Right cardiac atrium (tissue), 5 donors: ENCODE data around the gene GOLGA7B. TPM values are rescaled to one million over a fixed set of nuclear protein-coding genes. Genes with fewer than 3 reads are reported as not detected.

Experiments used
- ATAC-seq, 2 donors: fragments of 200-7000 bp; cut with Tn5 transposase; one replicate each; pipeline versions ENCODE4 v1.8.0 to v1.9.1; 2020; ENCODE audit warnings: moderate library complexity in 2 of 2, mild to moderate bottlenecking in 1 of 2
- DNase-seq, 3 donors: peaks; one replicate each; pipeline ENCODE4 v3.0.0-alpha.2; 2020
- H3K27ac ChIP-seq: one replicate; pipeline ENCODE4 v1.5.1; 2013; ENCODE audit warnings: mild to moderate bottlenecking, low read length, control low read depth, moderate library complexity
- H3K27me3 ChIP-seq: one replicate; pipeline ENCODE4 v1.6.1; 2013; ENCODE audit not compliant: control insufficient read depth, insufficient read depth
- H3K4me1 ChIP-seq: one replicate; pipeline ENCODE4 v1.6.1; 2013; ENCODE audit warnings: low read length; ENCODE audit not compliant: control insufficient read depth, insufficient read depth
- H3K4me3 ChIP-seq: one replicate; pipeline ENCODE4 v1.5.1; 2013; ENCODE audit warnings: low read length, control low read depth
- H3K9me3 ChIP-seq: one replicate; pipeline ENCODE4 v1.6.1; 2013; ENCODE audit warnings: low read length; ENCODE audit not compliant: control insufficient read depth
- WGBS: extraction: QIAGEN DNeasy Blood & Tissue Kit; methylation state at CpG from one replicate; pipeline ENCODE4 v1.1.7; 2013; 5-methylcytosine and 5-hydroxymethylcytosine counted together
- intact Hi-C, 4 donors: fragments of 100-400 bp; cut with DNase I; formaldehyde crosslinking; loops; one replicate each; pipeline versions ENCODE4 v1.11.0 to v1.14.0; 2022 to 2023
- polyA plus RNA-seq: library from polyadenylated mRNA; stranded (reverse); fragments of 200-250 nt; gene quantifications from one replicate; pipeline ENCODE4 v1.2.3, GENCODE V29; 2013
- total RNA-seq, 4 donors: library from RNA; stranded (reverse); fragmentation: NEBNext Ultra II Directional; extraction: Animal tissue kit (Norgen Biotek cat#: 25700); gene quantifications; one replicate each; pipeline ENCODE4 v1.2.1, GENCODE V29; 2021
- donor health status: healthy with polysubstance abuse.
- donor health status: DM: no; HTN: yes; CAD: no.
- donor health status: DM: no; HTN: no; CAD: no.
- donor health status: DM: no; HTN: yes; CAD: no; lungs with severe emphysema.
- donor health status: DM: yes; HTN: yes; CAD: no.

GOLGA7B gene
- total and polyA plus RNA-seq, 5 donors: 4.1 to 11.7 (median 6.7) TPM

DNA sequence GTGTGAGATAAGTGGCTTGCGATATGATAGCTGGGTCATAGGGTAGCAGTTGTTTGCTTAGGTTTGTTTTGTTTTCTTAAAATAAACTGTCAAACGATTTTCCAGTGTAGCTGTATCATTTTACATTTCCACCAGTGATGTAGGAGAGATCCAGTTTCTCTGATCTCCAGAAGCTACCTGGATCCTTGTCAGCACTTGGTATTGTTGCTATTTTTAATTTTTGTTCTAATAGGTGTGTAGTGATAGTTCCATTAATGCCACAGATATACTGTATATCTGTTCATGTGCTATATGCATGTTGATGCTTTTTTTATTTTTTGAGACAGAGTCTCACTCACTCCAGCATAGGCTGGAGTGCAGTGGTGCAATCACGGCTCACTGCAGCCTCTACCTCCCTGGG lies 44.4 kb downstream of the GOLGA7B start:
- ATAC-seq (no peak), DNase-seq (no peak)
- intact Hi-C loops: no loop called here
- Histone ChIP-seq H3K4me1 (no peaks in the 10 kb centered on the region), H3K27me3 (no peaks in the 10 kb centered on the region), H3K4me3 (no peak overlapping the region), H3K9me3 (no peaks in the 10 kb centered on the region), H3K27ac (no peak overlapping the region)
- 75% methylated on average over 3 of the region's 3 CpGs for WGBS

DNA sequence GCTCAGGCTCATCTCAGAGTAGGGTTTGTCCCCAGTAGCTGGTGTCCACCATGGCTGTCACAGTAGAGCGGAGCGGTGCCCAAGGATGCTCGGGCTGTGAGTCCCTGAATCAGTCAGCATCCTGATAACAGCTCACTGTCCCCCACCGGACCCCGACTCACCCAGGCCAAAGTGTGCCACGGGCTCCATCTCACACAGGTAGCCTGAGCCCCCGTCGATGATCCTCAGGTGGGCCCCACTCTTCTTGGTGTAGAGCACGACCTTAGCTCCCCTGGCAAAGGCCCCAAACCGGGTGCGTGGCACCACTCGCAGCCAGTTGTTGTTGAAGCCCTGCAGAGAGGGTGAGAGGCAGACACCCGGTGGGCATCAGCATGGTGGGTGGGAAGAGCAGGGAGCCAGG lies 45.4 kb downstream of the GOLGA7B start:
- DNase-seq: no peak

DNA sequence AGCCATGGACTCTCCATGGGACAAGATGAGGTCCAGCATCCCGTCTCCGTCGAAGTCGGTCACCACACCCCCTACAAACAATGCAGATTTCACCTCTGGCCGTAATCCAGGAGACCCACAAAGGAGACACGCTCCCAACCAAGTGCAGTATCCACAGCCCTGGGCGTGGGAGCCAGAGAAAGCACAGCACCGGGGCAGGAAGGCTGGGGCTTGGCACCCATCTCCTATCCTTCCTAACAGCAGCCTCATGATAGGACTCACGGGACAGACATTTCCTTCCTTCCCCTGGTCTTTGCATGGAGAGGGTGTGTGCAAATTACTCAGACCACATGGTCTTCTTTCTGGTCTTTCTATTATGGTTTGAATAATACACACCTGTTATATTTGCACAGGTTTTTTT lies 46.3 kb downstream of the GOLGA7B start:
- H3K9me3 ChIP-seq: no peaks in the 10 kb centered on the region
- H3K27ac ChIP-seq: no peak overlapping the region
- no peaks in the 10 kb centered on the region for H3K4me1 ChIP-seq
- intact Hi-C loops: no loop called here
- DNase-seq (peak in 2 of 3 donors; percentile 41 to 78), ATAC-seq (peak; percentile 60 to 91)
- H3K27me3 ChIP-seq: no peaks in the 10 kb centered on the region
- H3K4me3 ChIP-seq: no peak overlapping the region
- WGBS: 55% methylated on average over 9 of the region's 9 CpGs

More for the DNA sequence above, 45.4 kb downstream of the GOLGA7B start:
- Histone ChIP-seq H3K4me3 (no peak overlapping the region), H3K27ac (no peak overlapping the region), H3K27me3 (no peaks in the 10 kb centered on the region), H3K9me3 (no peaks in the 10 kb centered on the region), H3K4me1 (no peaks in the 10 kb centered on the region)
- WGBS: 91% methylated on average over 13 of the region's 13 CpGs
- no peak for ATAC-seq
- intact Hi-C loops: no loop called here

DNA sequence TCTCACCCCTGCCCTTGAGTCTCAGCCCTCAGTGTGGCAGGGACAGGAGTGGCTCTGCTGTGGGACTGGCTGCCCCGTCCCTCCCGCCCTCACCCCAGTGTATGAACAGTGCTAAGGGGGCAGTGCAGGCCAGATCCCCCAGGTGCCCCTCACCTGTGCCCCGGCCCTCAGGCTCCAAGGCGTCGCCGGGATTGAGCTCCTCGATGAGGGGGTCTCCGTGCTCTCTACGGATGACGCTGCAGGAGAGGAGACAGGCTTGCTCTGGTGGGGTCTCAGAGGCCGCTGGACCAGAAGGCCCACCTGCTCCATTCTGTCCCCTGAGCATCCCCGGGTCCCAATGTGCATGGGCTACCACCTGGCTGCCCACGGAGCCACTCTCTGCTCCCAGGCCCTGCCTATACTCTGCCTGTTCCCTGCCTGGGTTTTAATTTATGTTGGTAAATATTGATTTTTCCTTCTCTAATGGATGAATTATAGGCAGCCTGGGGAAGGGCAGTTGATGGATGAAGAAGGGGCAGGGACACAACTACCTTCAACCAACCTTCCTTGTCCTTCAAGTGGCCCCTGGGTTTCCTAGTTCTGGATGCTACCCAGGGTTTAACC lies 47.2 kb downstream of the GOLGA7B start:
- ATAC-seq (no peak), DNase-seq (no peak)
- intact Hi-C loops: no loop called here
- H3K4me3 ChIP-seq: no peak overlapping the region
- no peaks in the 10 kb centered on the region for H3K27me3 ChIP-seq
- H3K9me3 ChIP-seq: no peaks in the 10 kb centered on the region
- H3K4me1 ChIP-seq: no peaks in the 10 kb centered on the region
- H3K27ac ChIP-seq: no peak overlapping the region
- WGBS: 92% methylated on average over 13 of the region's 13 CpGs

DNA sequence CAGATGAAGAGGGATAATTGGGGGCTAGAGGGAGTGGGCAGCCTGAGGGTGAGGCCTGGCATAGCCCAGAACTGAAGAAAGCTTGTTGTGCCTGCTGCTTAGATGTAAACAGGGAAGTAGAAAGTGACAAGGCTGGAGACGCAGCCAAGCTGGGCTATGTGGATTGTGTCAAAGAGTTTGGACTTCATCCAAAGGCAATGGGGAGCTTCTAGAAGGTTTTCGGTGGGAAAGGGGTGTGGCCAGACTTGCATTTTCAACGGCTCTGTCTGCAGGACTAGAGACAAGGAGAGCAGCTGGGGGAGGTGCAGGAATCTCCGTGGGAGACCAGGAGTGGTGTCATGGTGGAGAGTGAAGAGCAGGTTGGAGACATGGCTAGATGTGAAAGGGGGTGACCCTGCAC lies 48.8 kb downstream of the GOLGA7B start:
- H3K27me3 ChIP-seq: no peaks in the 10 kb centered on the region

DNA sequence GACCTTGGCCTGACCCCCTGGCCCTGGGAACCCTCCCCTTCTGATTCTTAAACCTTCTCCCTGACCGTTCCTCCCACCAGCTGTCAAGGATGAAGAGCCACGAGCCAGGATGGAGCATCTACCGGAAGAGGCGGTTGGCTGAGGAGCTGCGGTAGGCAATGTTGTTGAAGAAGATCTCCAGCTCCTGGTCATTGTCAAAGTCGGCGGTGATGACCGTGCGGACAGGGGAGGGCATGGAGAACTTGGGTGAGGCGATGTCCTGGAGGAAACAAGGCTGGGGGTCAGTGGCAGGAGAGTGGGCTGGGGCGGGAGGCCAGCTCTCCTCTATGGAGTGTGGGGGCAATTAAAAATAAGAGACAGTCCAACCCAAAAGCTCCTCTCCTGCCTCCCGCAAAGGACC lies 51.7 kb downstream of the GOLGA7B start:
- Histone ChIP-seq H3K4me3 (no peak overlapping the region), H3K27ac (no peak overlapping the region), H3K9me3 (no peaks in the 10 kb centered on the region), H3K4me1 (no peaks in the 10 kb centered on the region), H3K27me3 (no peaks in the 10 kb centered on the region)
- intact Hi-C loops: no loop called here
- ATAC-seq: no peak
- WGBS: 86% methylated on average over 12 of the region's 12 CpGs
- peak in 1 of 3 donors; percentile 38 for DNase-seq

More for the DNA sequence above, 48.8 kb downstream of the GOLGA7B start:
- DNase-seq: no peak
- intact Hi-C loops: no loop called here
- Histone ChIP-seq H3K4me1 (no peaks in the 10 kb centered on the region), H3K27ac (no peak overlapping the region), H3K9me3 (no peaks in the 10 kb centered on the region), H3K4me3 (no peak overlapping the region)
- WGBS: 9% methylated on average over 4 of the region's 4 CpGs
- no peak for ATAC-seq

DNA sequence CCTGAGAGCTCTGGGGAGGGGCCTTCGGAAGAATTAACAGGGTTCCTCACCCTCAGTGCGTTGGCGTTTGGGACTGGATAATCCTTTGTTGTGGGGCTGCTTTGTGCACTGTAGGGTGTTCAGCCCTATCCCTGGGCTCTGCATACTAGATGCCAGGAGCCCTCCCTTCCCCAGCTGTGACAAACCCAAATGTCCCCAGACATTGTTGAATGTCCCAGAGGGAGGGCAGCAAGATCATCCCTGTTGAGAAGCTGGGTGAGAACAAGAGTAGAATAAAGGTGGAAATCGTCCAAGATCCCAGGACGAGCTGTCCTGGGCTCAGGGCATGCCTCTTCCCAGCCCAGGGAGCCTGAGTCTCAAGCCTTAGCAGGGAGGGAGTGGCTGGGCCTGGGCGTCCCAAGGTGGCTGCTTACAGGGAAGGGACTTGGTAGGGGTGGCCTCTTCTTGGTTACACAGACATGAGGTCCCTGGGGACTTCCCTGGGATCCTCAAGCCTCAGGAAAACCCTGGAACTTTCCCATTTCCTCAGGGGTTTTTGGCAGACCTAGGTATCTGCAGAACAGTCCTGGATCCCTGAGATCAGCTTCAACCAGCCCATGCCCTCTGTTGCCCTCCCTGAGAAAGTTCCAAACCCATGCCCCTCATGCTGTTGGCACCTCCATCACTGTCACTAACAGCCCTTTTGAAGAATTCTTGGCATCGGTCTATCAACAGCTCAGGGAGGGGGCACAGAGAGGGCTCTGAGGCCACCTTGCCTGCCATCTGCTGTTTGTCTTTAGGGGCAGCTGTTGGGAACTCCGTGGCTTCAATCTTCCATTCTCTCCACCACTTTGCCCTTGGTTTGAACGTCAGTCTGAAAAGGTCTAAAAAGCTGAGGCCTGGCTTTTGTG lies 53.7 kb downstream of the GOLGA7B start:
- H3K27ac ChIP-seq: no peak overlapping the region
- no peaks in the 10 kb centered on the region for H3K9me3 ChIP-seq
- intact Hi-C loops: no loop called here
- no peak overlapping the region for H3K4me3 ChIP-seq
- no peaks in the 10 kb centered on the region for H3K4me1 ChIP-seq
- H3K27me3 ChIP-seq: no peaks in the 10 kb centered on the region
- WGBS: 54% methylated on average over 9 of the region's 9 CpGs
- ATAC-seq: peak; percentile 27 to 62
- DNase-seq: peak in 1 of 3 donors; percentile 17

DNA sequence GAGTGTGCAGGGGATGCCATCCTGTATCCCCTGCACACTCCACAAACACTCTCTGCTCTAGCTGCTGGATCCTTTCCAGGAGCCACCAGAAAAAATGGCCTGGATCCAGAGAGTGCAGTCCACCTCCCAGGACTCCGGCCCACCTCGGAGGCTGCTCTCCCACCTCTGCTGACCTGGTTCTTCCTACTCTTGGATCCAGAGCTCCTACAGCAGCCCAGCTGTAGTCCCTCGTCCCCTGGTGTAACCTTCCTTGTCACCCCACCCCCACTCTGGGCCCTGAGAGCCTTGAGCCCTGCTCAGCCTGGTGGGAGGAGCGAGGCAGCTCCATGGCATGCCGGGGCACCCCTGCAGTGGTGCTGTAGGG lies 54.4 kb downstream of the GOLGA7B start:
- Histone ChIP-seq H3K4me3 (no peak overlapping the region), H3K4me1 (no peaks in the 10 kb centered on the region), H3K9me3 (no peaks in the 10 kb centered on the region), H3K27ac (no peak overlapping the region), H3K27me3 (no peaks in the 10 kb centered on the region)
- peak; percentile 28 to 31 for ATAC-seq
- WGBS: 39% methylated on average over 5 of the region's 5 CpGs
- no peak for DNase-seq
- intact Hi-C loops: no loop called here

DNA sequence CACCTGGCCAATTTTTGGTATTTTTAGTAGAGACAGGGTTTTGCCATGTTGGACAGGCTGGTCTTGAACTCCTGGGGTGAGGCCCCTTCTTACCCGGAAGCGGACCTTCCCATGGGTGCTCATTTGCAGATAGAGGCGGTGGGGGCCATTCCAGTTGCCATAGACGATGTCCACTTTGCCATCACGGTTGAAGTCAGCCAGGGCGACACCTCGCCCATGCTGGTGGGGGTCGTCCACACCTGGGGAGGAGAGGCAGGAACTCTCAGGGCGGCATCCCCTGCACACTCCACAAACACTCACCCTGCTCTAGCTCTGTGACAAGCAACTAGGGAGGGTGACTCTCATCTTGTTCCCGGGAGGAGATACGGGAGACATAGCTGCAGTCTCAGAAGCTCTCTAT lies 54.9 kb downstream of the GOLGA7B start:
- H3K4me3 ChIP-seq: no peak overlapping the region
- H3K27me3 ChIP-seq: no peaks in the 10 kb centered on the region
- intact Hi-C loops: no loop called here
- 79% methylated on average over 11 of the region's 11 CpGs for WGBS
- no peak overlapping the region for H3K27ac ChIP-seq
- ATAC-seq: no peak
- no peaks in the 10 kb centered on the region for H3K9me3 ChIP-seq
- no peaks in the 10 kb centered on the region for H3K4me1 ChIP-seq
- DNase-seq: no peak

DNA sequence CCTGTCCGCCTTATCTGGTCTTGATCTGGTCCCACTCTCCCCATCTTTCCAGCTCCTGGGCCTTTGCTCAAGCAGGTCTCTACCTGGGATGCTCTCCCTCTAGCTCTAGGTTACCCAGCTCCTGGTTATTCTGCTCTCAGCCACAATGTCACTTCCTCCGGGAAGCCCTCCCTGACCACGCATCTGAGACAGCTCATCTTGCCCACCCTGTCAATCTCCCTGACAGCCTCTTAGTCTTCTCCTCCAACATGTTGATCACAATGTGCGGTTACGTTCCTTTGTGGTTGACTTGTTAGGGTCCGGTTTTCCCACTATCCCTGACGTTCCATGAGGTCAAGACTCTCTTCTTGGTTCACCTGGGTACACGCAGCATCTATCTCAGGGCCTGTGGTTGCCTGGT lies 55.6 kb downstream of the GOLGA7B start:
- no peak for ATAC-seq
- no peaks in the 10 kb centered on the region for H3K27me3 ChIP-seq
- H3K4me3 ChIP-seq: no peak overlapping the region
- intact Hi-C loops: no loop called here
- H3K9me3 ChIP-seq: no peaks in the 10 kb centered on the region
- 79% methylated on average over 8 of the region's 8 CpGs for WGBS
- DNase-seq: no peak
- no peaks in the 10 kb centered on the region for H3K4me1 ChIP-seq
- H3K27ac ChIP-seq: no peak overlapping the region

DNA sequence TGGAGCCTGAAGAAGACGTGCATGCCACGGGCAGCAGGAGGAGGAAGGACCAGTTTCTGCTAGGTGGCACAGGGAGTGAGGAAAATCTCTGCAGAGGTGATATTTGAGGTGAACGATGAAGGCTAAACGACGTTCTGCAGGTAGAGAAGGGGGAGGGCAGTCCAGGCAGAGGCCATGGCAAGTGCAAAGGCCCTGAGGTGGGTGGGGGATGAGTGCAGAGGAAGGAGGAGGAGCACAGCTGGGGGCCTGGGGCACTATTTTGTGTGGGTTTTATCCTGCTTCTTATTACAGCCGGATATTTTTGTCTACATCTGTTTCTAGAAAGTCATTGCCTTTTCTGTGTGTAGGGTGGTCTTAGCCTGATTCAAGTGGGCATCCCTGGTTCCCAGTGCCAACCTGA lies 57.6 kb downstream of the GOLGA7B start:
- H3K9me3 ChIP-seq: no peaks in the 10 kb centered on the region
- no peak for ATAC-seq
- no peak overlapping the region for H3K4me3 ChIP-seq
- WGBS: 74% methylated on average over 6 of the region's 6 CpGs
- intact Hi-C loops: no loop called here
- H3K27me3 ChIP-seq: no peaks in the 10 kb centered on the region
- H3K27ac ChIP-seq: no peak overlapping the region
- H3K4me1 ChIP-seq: no peaks in the 10 kb centered on the region
- DNase-seq: no peak
